HG03060 (cell line): Measurements from ENCODE around the gene KIF2A.

ENCODE experiments used
- ATAC-seq: cut with Tn5 transposase; IDR thresholded peaks from one replicate; pipeline ENCODE4 v1.9.1; 2021; ENCODE audit warnings: low read depth, moderate number of reproducible peaks; ENCODE audit not compliant: unreplicated experiment

The KIF2A gene

GRCh38 chr5:62327138-62328053 is 21.4 kb downstream of the KIF2A start:
- ATAC-seq = no peak

DNA sequence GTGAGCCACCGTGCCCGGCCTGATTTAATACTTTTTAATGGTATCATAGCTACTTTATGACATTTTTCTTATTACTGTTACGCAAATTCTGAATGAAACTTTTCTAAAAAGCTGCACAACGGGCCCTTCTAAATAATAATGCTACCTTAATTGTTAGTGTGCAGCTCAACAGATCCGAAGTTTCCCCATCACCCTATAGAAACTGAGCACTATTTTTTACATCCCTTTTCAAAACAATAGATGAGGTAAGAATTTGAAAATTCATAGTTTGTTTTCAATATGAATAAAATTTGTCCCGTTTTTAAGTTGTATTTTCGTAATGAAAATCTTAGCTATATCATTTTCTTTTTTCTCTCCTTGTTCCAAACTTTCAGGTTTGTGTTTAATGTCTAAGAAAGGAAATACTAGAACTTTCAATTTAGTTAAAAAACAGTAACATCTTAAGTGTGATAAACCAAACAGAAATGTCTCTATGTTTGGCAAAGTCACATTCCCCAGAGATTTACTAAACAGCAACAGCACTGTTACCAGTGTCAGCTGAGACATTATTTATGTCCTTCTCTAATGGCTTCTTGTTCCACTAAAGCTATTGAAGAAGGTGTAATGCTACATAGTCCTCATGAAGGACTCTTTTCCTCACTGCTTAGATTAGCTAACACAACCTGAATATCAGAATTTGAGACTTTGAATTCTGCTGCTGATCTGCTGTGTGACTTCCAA is 22.9 kb downstream of the KIF2A start:
- no peak for ATAC-seq

- ATAC-seq = no peak
Measured at GRCh38 chr5:62330302-62330701, 24.3 kb downstream of the KIF2A start.

- no peak for ATAC-seq
Measured at GRCh38 chr5:62331921-62332320, 25.9 kb downstream of the KIF2A start.

- ATAC-seq = no peak
Measured at GRCh38 chr5:62333250-62333794, 27.3 kb downstream of the KIF2A start.

DNA sequence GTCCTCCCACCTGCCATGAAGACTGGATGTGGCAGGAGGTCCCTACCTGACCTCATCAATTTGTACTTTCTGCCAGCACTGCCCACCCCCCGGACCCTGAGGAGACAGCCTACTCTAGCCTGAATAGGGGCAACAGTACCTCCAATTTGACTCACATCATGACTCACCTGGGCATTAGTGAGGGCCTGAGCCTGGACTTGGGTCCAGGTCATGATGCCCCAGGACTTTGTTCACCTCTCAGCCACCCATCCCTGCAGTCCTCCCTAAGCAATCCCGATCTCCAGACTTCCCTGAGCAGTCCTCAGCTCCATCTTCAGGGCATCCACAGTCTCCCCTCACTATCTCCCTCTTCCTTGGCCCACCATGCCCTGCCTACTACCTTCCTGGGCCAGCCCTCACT is 28.1 kb downstream of the KIF2A start:
- no peak for ATAC-seq

DNA sequence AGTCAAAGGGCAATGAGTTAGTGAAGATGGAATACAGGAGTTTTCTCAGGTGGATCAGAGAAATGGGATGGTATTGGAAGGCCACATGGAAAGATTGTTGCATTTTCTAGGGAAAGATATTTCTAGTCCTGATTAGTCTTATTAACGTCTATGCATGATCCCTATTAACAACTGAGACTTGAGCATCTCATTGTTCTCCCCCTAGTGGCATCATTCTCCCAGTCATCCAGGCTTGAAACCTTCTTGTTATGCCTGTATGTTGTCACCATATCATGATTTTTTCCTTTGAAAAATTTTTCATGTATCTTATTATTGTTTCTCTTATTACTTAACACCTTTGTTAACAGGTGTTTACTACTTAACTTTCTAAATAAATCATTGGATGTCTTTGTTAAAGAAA is 34.4 kb downstream of the KIF2A start:
- no peak for ATAC-seq

GRCh38 chr5:62340979-62341378 is 35.0 kb downstream of the KIF2A start:
- no peak for ATAC-seq

GRCh38 chr5:62341783-62342475 is 35.9 kb downstream of the KIF2A start:
- no peak for ATAC-seq

DNA sequence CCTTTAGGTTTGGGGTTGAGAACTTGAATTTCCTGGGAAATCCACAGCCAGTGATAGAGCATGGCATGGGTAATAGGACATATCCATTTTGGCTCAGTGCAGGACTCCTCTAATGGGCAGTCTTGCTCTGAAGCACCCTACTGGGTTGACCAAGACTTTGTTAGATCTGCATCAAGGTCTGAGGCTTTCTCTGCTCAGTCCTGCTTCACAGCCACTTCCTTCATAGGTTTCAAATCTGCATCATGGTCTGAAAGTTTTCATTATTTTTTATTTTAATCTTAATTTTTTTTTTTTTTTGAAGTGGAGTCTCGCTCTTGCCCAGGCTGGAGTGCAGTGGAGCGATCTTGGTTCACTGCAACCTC is 36.5 kb downstream of the KIF2A start:
- no peak for ATAC-seq

DNA sequence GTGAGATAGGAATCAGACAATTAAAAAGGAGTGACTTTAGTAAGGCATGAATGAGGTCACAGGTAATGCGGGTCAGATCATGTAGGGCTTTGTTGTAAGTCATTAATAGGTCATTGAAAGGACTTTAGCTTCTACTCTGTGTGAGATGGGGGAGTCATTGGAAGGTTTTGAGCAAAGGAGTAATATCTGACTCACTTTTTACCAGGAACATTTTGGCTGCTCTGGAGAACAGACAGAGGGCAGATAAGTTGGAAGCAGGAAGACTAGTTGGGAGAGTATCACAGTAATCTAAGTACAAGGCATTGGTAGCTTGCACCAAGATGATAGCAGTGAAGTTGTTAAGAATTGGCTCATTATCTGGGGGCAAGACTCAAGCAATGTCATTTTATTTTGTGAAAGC is 37.4 kb downstream of the KIF2A start:
- no peak for ATAC-seq

DNA sequence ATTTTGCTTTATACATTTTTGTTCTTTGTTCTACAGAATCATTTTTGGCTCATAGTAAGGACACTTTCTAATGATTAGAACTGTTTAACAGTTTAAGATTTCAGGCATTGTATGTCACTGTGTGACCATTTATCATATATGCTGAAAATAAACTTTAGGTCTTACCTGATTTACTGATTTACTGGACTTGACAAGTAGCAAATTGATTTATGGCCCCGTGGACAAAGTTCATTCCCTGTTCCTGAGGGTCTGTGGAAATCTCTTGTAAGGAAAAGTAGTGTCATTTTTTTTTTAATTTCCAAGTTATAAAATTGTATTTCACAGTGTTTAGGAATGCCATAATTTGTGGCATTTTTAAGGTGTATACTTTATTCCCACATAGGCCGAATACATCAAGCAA is 40.7 kb downstream of the KIF2A start:
- no peak for ATAC-seq

- no peak for ATAC-seq
Measured at GRCh38 chr5:62347928-62348327, 41.9 kb downstream of the KIF2A start.

DNA sequence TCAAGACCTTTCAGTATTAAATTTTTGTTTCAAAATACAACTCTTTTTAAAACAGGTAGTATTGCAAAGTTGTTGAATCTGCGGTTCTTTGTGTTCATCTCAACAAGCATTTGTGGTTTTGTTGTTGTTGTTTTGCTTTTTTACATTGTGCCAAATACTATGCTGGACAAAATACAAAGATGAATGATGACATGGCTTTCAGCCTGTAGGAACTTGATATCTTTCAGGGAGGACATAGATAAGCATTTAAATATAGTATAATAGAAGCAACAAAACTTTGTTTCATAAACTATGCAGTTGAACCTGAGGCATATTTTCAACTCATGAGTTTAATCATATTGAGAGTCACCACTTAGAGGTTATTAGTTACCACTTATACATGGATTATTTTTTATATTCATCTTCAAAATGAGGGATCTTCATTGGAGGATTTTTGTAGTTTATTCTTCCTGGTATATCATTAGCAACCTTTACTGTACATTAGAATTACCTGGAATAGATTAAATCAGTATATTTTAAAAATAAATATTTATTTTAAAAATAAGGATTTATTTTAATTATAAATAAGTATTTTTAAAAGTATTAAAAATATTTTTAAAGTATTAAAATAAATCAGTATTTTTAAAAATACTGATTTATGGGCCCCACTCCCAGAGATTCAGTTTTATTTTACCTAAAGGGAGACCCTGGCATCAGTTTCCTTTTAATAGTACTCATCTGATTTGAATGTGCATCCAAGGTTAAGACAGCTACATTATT is 42.9 kb downstream of the KIF2A start:
- no peak for ATAC-seq

DNA sequence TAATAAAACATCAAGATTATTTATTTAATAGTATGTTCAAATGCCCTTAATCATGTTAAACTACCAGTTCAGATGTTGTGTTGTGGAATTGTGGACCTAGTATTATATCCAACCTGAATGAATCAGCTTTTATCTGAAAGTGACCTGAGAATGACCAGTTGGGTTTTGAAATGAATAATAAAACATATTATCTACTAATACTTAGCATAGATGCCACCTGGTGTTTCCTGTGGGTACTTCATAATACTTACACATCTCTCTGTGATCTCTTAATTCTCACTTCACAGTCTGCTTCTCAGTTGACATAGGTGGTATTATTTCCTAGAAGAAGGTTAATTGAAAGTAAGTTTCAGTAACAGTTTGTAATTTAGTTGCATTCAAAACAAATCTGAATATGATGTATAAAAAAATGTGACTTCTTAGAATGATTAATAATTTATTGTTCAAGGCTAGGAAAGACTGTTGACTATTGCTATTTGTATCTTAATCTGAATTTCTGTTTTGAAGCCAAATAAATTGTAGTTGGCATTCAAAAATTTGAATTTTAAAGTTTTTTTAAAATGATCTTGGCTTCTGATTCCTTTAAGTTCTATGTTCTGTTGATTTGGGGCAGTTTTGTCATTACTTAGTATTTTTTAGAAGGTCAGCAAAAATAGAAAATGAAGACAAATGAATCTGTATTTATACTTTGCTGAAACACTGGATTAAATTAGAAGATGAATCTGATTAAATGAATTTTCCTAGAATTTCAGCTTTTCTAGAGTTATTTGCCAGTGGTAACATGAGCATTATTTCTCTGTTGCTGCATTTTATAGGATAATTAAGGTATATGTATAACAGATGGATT is 48.2 kb downstream of the KIF2A start:
- ATAC-seq = peak; percentile 67

- ATAC-seq = no peak
Measured at GRCh38 chr5:62362701-62363100, 56.7 kb downstream of the KIF2A start.

GRCh38 chr5:62369039-62369438 is 63.0 kb downstream of the KIF2A start:
- ATAC-seq = no peak

GRCh38 chr5:62371409-62371808 is 65.4 kb downstream of the KIF2A start:
- no peak for ATAC-seq

- no peak for ATAC-seq
Measured at GRCh38 chr5:62372600-62372999, 66.6 kb downstream of the KIF2A start.
